Body of pancreas (tissue), 4 donors: ENCODE data around the gene RNU6-9.
A peak's percentile ranks its signal among the peaks of the same experiment; 100 is the strongest.

Source experiments
- CTCF ChIP-seq, 7 experiments: fragments of 450-650 bp in 4 of 7; fragments of 200-600 bp in 3 of 7; sonication (generic) in 3 of 7; IDR thresholded peaks; one replicate each; pipeline ENCODE4 v1.5.1; 2016 to 2019; ENCODE audit warnings: antibody characterized with exemption in 7 of 7
- POLR2A ChIP-seq, 3 donors: fragments of 450-650 bp; IDR thresholded peaks; one replicate each; pipeline ENCODE4 v1.6.1; 2016; ENCODE audit warnings: antibody characterized with exemption in 3 of 3, mild to moderate bottlenecking in 2 of 3

- TF ChIP-seq POLR2A (IDR thresholded peaks at IDR 0.05) (peak in 2 of 3 donors; percentile 54 to 63), CTCF (IDR thresholded peaks at IDR 0.05) (peak in 1 of 7 experiments; percentile 26)
Measured at GRCh38 chr19:940591-941291, 47.5 kb downstream of the RNU6-9 start.
